Subcutaneous adipose tissue (tissue), 4 donors: ENCODE measurements around the gene HACL1. TPM values are rescaled to one million over a fixed set of nuclear protein-coding genes. Genes with fewer than 3 reads are reported as not detected.

ENCODE experiments used
- CTCF ChIP-seq: fragments of 450-650 bp; IDR thresholded peaks from one replicate; pipeline ENCODE4 v1.5.1; 2016; ENCODE audit warnings: low read depth, mild to moderate bottlenecking, control low read depth, antibody characterized with exemption, moderate library complexity
- total RNA-seq, 4 donors: library from RNA; depleted of rRNA; stranded (reverse); fragments of >200 nt; gene quantifications; one replicate each; pipeline ENCODE4 v1.1.0, GENCODE V29; 2016

HACL1 gene
- total RNA-seq, 4 donors from 2014 or later, result 27.1 to 45.8 (median 37.5) TPM

GRCh38 chr3:15645246-15645645 is 43.9 kb upstream of the HACL1 start:
- no peak for TF ChIP-seq CTCF

- TF ChIP-seq CTCF, result no peak
These were observed 37.5 kb upstream of the HACL1 start for GRCh38 chr3:15638891-15639262.

GRCh38 chr3:15638193-15638890 is 37.0 kb upstream of the HACL1 start:
- TF ChIP-seq CTCF, result no peak

GRCh38 chr3:15637131-15637951 is 36.0 kb upstream of the HACL1 start:
- no peak for TF ChIP-seq CTCF

GRCh38 chr3:15636028-15636709 is 34.8 kb upstream of the HACL1 start:
- TF ChIP-seq CTCF, result no peak

GRCh38 chr3:15635121-15635661 is 33.8 kb upstream of the HACL1 start:
- no peak for TF ChIP-seq CTCF

- TF ChIP-seq CTCF, result no peak
These were observed 33.3 kb upstream of the HACL1 start for GRCh38 chr3:15634671-15635070.
